OCI-LY1 (cell line): ENCODE measurements around the gene CCNY.

Experiments used
- H2AFZ ChIP-seq: fragments of 200-600 bp; sonication (generic), shearing (Covaris generic); 2 replicates; pipeline ENCODE4 v1.6.0; 2014; ENCODE audit warnings: antibody characterized with exemption, mild to moderate bottlenecking, low read length
- H3F3A ChIP-seq: fragments of 200-600 bp; sonication (generic), shearing (Covaris generic); 2 replicates; pipeline ENCODE4 v1.6.0; 2014; ENCODE audit warnings: mild to moderate bottlenecking, antibody characterized with exemption, low read length, moderate library complexity; ENCODE audit not compliant: insufficient read depth
- H3K27ac ChIP-seq: fragments of 200-600 bp; sonication (generic); 2 replicates; pipeline ENCODE4 v1.5.1; 2014; ENCODE audit warnings: low read length, mixed run types, mild to moderate bottlenecking, low read depth; ENCODE audit not compliant: poor library complexity, severe bottlenecking
- H3K27me3 ChIP-seq: fragments of 200-600 bp; sonication (generic); 2 replicates; pipeline ENCODE4 v1.6.0; 2014; ENCODE audit warnings: antibody characterized with exemption, mild to moderate bottlenecking, low read length, moderate library complexity; ENCODE audit not compliant: insufficient read depth
- H3K36me3 ChIP-seq: fragments of 200-600 bp; sonication (generic); 2 replicates; pipeline ENCODE4 v1.6.1; 2014; ENCODE audit warnings: mild to moderate bottlenecking, antibody characterized with exemption, low read length, moderate library complexity, mixed read lengths; ENCODE audit not compliant: insufficient read depth
- H3K4me1 ChIP-seq: fragments of 200-600 bp; sonication (generic); 2 replicates; pipeline ENCODE4 v1.5.1; 2014; ENCODE audit warnings: mild to moderate bottlenecking, low read length, moderate library complexity; ENCODE audit not compliant: insufficient read depth, severe bottlenecking
- H3K4me2 ChIP-seq: fragments of 200-600 bp; sonication (generic), shearing (Covaris generic); 2 replicates; pipeline ENCODE4 v1.6.1; 2014; ENCODE audit warnings: low read length
- H3K4me3 ChIP-seq: fragments of 200-600 bp; sonication (generic); 2 replicates; pipeline ENCODE4 v1.5.1; 2014; ENCODE audit warnings: low read length, low read depth, mild to moderate bottlenecking, mixed read lengths; ENCODE audit not compliant: poor library complexity, severe bottlenecking
- H3K79me2 ChIP-seq: fragments of 200-600 bp; shearing (Covaris generic); 2 replicates; pipeline ENCODE4 v1.6.1; 2016; ENCODE audit warnings: mixed run types, low read length, mixed read lengths; ENCODE audit not compliant: insufficient read depth
- H3K9ac ChIP-seq: fragments of 200-600 bp; sonication (generic), shearing (Covaris generic); 2 replicates; pipeline ENCODE4 v1.6.1; 2014; ENCODE audit warnings: mild to moderate bottlenecking, low read length, mixed read lengths
- H3K9me2 ChIP-seq: fragments of 200-600 bp; sonication (generic), shearing (Covaris generic); 2 replicates; pipeline ENCODE4 v1.6.1; 2014; ENCODE audit warnings: low read depth, mild to moderate bottlenecking, low read length, mixed read lengths
- H3K9me3 ChIP-seq: fragments of 200-600 bp; shearing (Covaris generic); 2 replicates; pipeline ENCODE4 v1.6.1; 2014; ENCODE audit warnings: low read length, mixed read lengths
- H4K20me1 ChIP-seq: fragments of 200-600 bp; sonication (generic), shearing (Covaris generic); 2 replicates; pipeline ENCODE4 v1.6.0; 2016; ENCODE audit warnings: mild to moderate bottlenecking, low read length; ENCODE audit not compliant: insufficient read depth
- EZH2 ChIP-seq: fragments of 200-600 bp; sonication (generic), shearing (Covaris generic); IDR thresholded peaks from 2 replicates; pipeline ENCODE4 v1.8.0; 2017; ENCODE audit warnings: borderline replicate concordance, mixed run types, mild to moderate bottlenecking, antibody characterized with exemption, low read length, moderate library complexity, mixed read lengths
- TF ChIP-seq, protein P1 (sequence below): fragments of 200-600 bp; sonication (generic), shearing (Covaris generic); IDR thresholded peaks from 2 replicates; pipeline ENCODE4 v1.5.1; 2017; ENCODE audit warnings: mild to moderate bottlenecking, antibody characterized with exemption, low read length, moderate library complexity, mixed read lengths

The CCNY gene

DNA sequence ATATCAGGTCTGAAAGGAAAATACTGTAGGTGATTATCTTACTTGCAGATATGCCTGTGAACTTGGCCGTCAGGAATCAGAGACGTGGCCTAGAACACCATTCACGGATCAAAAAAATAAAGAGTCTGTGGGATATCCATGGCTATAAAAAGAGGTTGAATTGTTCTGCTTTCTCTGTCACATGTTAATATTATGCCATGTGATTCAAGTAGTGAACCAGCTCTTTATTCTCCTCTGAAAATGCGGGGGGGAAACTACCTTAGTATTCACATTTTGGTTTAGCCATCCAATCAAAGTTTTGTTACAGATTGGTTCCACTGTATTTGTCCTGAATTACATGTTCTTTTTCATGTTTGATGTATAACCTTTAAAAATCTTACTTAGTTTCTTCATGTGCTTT, 120.5 kb downstream of the CCNY start:
- no peaks in the 10 kb centered on the region for H3K27me3 ChIP-seq

GRCh38 chr10:35458500-35459448, 122.5 kb downstream of the CCNY start:
- no peaks in the 10 kb centered on the region for H3K79me2 ChIP-seq
- H3K4me2 ChIP-seq = no peak overlapping the region

More for the DNA sequence above, 120.5 kb downstream of the CCNY start:
- no peak overlapping the region for H3K27ac ChIP-seq
- H3K4me2 ChIP-seq = no peak overlapping the region
- H3K9me3 ChIP-seq = no peaks in the 10 kb centered on the region
- H3K9ac ChIP-seq = no peak overlapping the region
- no peaks in the 10 kb centered on the region for H3F3A ChIP-seq
- no peaks in the 10 kb centered on the region for H3K79me2 ChIP-seq
- H3K9me2 ChIP-seq = no peaks in the 10 kb centered on the region
- H3K4me1 ChIP-seq = no peaks in the 10 kb centered on the region
- H3K4me3 ChIP-seq = no peak overlapping the region
- no peak overlapping the region for H2AFZ ChIP-seq
- no peaks in the 10 kb centered on the region for H3K36me3 ChIP-seq
- no peak for TF ChIP-seq EZH2
- TF ChIP-seq, protein P1, sequence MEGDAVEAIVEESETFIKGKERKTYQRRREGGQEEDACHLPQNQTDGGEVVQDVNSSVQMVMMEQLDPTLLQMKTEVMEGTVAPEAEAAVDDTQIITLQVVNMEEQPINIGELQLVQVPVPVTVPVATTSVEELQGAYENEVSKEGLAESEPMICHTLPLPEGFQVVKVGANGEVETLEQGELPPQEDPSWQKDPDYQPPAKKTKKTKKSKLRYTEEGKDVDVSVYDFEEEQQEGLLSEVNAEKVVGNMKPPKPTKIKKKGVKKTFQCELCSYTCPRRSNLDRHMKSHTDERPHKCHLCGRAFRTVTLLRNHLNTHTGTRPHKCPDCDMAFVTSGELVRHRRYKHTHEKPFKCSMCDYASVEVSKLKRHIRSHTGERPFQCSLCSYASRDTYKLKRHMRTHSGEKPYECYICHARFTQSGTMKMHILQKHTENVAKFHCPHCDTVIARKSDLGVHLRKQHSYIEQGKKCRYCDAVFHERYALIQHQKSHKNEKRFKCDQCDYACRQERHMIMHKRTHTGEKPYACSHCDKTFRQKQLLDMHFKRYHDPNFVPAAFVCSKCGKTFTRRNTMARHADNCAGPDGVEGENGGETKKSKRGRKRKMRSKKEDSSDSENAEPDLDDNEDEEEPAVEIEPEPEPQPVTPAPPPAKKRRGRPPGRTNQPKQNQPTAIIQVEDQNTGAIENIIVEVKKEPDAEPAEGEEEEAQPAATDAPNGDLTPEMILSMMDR = no peak
- peaks cover 2% of the 10 kb centered on the region for H4K20me1 ChIP-seq

DNA sequence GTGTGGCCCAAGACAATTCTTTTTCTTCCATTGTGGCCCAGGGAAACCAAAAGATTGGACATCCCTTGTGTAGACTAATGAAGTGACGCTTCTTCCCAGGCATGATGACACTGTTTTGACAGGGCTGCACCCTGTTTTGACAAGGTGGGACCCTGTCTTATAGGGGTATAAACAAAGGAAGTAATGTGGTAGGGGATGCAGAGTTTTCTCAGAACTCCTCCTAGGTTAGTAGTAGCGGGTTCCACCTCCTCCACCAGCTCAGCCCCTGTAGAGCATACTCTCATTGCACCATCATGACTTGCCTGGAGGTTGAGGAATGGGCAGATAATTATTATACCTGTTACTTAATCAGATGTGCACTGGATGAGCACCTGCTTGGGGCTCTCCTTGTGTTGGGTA, 123.1 kb downstream of the CCNY start:
- Histone ChIP-seq H3K27me3 (no peaks in the 10 kb centered on the region), H3K9me3 (no peaks in the 10 kb centered on the region), H3K9me2 (no peaks in the 10 kb centered on the region), H3K27ac (no peak overlapping the region), H2AFZ (no peak overlapping the region), H3K4me2 (no peak overlapping the region), H3K9ac (no peak overlapping the region), H3F3A (no peaks in the 10 kb centered on the region), H4K20me1 (no peaks in the 10 kb centered on the region; the same call in none of the 2 replicates), H3K4me1 (no peaks in the 10 kb centered on the region), H3K4me3 (no peak overlapping the region), H3K79me2 (no peaks in the 10 kb centered on the region), H3K36me3 (no peaks in the 10 kb centered on the region)
- no peak for TF ChIP-seq EZH2

More at GRCh38 chr10:35458500-35459448, 122.5 kb downstream of the CCNY start:
- Histone ChIP-seq H3K4me3 (no peak overlapping the region), H2AFZ (no peak overlapping the region), H3K27me3 (no peaks in the 10 kb centered on the region), H3K27ac (no peak overlapping the region), H3F3A (no peaks in the 10 kb centered on the region), H3K4me1 (no peaks in the 10 kb centered on the region), H4K20me1 (no peaks in the 10 kb centered on the region; the same call in none of the 2 replicates), H3K9me3 (no peaks in the 10 kb centered on the region), H3K36me3 (no peaks in the 10 kb centered on the region), H3K9me2 (no peaks in the 10 kb centered on the region), H3K9ac (no peak overlapping the region)
- no peak for TF ChIP-seq EZH2
- TF ChIP-seq, protein P1 = no peak
